ENCODE data around the gene C1orf167. TPM values are rescaled to one million over a fixed set of nuclear protein-coding genes. Genes with fewer than 3 reads are reported as not detected.

Gene C1orf167
- total and polyA plus RNA-seq, 2 of the 13 experiments (the other 11 are each of a cell fraction or from before 2014, with no cell fraction given), result not detected

DNA sequence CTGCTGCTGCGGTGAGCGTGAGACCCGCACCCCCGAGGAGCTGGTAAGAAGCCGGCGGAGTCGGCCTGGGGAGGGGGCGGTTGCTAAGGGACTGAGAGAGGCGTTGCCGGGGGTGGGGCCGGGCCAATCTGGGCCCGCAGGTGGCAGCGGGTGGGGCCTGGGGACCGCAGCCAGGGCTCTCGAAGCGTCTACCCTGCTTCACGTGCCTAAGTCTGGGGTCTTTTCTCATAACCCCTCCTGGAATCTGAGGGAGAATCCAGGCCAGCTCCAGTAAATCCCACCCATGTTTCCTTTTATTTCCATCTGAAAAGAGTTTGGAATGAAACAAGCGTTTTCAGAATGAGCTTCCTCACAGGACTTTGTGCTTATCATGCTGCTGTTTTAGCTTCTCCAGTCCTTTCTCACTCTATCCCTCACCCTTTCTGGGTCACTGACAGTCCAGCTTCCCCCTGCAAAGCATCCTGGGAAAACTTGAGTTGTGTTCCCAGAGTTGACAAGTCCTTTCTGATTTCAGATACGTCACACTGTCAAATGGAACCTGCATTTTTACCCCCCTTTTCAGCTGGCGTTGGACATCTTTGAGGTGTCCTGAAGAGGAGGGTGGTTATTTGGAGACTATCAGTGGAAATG, 44.4 kb downstream of the C1orf167 start (continued):
- TF ChIP-seq, protein P1, sequence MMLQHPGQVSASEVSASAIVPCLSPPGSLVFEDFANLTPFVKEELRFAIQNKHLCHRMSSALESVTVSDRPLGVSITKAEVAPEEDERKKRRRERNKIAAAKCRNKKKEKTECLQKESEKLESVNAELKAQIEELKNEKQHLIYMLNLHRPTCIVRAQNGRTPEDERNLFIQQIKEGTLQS (CRISPR knock-in tag; IDR thresholded peaks at IDR 0.05), result 0 out of 2 replicates have a peak, but pooled peaks have one; percentile 8
- TF ChIP-seq ZNF232 (CRISPR knock-in tag; IDR thresholded peaks at IDR 0.05; ENCODE audit: borderline replicate concordance) (0 out of 2 replicates have a peak, but pooled peaks have one; percentile 10), NFKB2 (CRISPR knock-in tag; IDR thresholded peaks at IDR 0.05; ENCODE audit: borderline replicate concordance) (0 out of 2 replicates have a peak, but pooled peaks have one; percentile 4), ZNF674 (CRISPR knock-in tag; IDR thresholded peaks at IDR 0.05; ENCODE audit: low read depth) (no peak), ZNF160 (CRISPR knock-in tag; IDR thresholded peaks at IDR 0.05) (0 out of 2 replicates have a peak, but pooled peaks have one; percentile 5), PHF20 (CRISPR knock-in tag; IDR thresholded peaks at IDR 0.05) (0 out of 2 replicates have a peak, but pooled peaks have one; percentile 43), RFX1 (IDR thresholded peaks at IDR 0.05) (peak; percentile 72), MYNN (CRISPR knock-in tag; IDR thresholded peaks at IDR 0.05; ENCODE audit: low read depth) (no peak)
- TF ChIP-seq, protein P2, sequence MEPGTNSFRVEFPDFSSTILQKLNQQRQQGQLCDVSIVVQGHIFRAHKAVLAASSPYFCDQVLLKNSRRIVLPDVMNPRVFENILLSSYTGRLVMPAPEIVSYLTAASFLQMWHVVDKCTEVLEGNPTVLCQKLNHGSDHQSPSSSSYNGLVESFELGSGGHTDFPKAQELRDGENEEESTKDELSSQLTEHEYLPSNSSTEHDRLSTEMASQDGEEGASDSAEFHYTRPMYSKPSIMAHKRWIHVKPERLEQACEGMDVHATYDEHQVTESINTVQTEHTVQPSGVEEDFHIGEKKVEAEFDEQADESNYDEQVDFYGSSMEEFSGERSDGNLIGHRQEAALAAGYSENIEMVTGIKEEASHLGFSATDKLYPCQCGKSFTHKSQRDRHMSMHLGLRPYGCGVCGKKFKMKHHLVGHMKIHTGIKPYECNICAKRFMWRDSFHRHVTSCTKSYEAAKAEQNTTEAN (CRISPR knock-in tag; conservative IDR thresholded peaks at IDR 0.05), result no peak
- TF ChIP-seq, protein P3, sequence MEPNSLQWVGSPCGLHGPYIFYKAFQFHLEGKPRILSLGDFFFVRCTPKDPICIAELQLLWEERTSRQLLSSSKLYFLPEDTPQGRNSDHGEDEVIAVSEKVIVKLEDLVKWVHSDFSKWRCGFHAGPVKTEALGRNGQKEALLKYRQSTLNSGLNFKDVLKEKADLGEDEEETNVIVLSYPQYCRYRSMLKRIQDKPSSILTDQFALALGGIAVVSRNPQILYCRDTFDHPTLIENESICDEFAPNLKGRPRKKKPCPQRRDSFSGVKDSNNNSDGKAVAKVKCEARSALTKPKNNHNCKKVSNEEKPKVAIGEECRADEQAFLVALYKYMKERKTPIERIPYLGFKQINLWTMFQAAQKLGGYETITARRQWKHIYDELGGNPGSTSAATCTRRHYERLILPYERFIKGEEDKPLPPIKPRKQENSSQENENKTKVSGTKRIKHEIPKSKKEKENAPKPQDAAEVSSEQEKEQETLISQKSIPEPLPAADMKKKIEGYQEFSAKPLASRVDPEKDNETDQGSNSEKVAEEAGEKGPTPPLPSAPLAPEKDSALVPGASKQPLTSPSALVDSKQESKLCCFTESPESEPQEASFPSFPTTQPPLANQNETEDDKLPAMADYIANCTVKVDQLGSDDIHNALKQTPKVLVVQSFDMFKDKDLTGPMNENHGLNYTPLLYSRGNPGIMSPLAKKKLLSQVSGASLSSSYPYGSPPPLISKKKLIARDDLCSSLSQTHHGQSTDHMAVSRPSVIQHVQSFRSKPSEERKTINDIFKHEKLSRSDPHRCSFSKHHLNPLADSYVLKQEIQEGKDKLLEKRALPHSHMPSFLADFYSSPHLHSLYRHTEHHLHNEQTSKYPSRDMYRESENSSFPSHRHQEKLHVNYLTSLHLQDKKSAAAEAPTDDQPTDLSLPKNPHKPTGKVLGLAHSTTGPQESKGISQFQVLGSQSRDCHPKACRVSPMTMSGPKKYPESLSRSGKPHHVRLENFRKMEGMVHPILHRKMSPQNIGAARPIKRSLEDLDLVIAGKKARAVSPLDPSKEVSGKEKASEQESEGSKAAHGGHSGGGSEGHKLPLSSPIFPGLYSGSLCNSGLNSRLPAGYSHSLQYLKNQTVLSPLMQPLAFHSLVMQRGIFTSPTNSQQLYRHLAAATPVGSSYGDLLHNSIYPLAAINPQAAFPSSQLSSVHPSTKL (CRISPR knock-in tag; IDR thresholded peaks at IDR 0.05), result no peak
- TF ChIP-seq, protein P4, sequence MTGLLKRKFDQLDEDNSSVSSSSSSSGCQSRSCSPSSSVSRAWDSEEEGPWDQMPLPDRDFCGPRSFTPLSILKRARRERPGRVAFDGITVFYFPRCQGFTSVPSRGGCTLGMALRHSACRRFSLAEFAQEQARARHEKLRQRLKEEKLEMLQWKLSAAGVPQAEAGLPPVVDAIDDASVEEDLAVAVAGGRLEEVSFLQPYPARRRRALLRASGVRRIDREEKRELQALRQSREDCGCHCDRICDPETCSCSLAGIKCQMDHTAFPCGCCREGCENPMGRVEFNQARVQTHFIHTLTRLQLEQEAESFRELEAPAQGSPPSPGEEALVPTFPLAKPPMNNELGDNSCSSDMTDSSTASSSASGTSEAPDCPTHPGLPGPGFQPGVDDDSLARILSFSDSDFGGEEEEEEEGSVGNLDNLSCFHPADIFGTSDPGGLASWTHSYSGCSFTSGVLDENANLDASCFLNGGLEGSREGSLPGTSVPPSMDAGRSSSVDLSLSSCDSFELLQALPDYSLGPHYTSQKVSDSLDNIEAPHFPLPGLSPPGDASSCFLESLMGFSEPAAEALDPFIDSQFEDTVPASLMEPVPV (CRISPR knock-in tag; IDR thresholded peaks at IDR 0.05), result 0 out of 2 replicates have a peak, but pooled peaks have one; percentile 82
- TF ChIP-seq, protein P5, sequence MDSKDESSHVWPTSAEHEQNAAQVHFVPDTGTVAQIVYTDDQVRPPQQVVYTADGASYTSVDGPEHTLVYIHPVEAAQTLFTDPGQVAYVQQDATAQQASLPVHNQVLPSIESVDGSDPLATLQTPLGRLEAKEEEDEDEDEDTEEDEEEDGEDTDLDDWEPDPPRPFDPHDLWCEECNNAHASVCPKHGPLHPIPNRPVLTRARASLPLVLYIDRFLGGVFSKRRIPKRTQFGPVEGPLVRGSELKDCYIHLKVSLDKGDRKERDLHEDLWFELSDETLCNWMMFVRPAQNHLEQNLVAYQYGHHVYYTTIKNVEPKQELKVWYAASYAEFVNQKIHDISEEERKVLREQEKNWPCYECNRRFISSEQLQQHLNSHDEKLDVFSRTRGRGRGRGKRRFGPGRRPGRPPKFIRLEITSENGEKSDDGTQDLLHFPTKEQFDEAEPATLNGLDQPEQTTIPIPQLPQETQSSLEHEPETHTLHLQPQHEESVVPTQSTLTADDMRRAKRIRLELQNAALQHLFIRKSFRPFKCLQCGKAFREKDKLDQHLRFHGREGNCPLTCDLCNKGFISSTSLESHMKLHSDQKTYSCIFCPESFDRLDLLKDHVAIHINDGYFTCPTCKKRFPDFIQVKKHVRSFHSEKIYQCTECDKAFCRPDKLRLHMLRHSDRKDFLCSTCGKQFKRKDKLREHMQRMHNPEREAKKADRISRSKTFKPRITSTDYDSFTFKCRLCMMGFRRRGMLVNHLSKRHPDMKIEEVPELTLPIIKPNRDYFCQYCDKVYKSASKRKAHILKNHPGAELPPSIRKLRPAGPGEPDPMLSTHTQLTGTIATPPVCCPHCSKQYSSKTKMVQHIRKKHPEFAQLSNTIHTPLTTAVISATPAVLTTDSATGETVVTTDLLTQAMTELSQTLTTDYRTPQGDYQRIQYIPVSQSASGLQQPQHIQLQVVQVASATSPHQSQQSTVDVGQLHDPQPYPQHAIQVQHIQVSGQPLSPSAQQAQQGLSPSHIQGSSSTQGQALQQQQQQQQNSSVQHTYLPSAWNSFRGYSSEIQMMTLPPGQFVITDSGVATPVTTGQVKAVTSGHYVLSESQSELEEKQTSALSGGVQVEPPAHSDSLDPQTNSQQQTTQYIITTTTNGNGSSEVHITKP (CRISPR knock-in tag; IDR thresholded peaks at IDR 0.05; ENCODE audit: low read depth), result no peak

Data from HepG2 (cell line).